ENCODE measurements around the gene ATP6V1B1.

Gene ATP6V1B1

GRCh38 chr2:70977605-70978205, 42.0 kb downstream of the ATP6V1B1 start:
- DNase-seq, result no peak

DNA sequence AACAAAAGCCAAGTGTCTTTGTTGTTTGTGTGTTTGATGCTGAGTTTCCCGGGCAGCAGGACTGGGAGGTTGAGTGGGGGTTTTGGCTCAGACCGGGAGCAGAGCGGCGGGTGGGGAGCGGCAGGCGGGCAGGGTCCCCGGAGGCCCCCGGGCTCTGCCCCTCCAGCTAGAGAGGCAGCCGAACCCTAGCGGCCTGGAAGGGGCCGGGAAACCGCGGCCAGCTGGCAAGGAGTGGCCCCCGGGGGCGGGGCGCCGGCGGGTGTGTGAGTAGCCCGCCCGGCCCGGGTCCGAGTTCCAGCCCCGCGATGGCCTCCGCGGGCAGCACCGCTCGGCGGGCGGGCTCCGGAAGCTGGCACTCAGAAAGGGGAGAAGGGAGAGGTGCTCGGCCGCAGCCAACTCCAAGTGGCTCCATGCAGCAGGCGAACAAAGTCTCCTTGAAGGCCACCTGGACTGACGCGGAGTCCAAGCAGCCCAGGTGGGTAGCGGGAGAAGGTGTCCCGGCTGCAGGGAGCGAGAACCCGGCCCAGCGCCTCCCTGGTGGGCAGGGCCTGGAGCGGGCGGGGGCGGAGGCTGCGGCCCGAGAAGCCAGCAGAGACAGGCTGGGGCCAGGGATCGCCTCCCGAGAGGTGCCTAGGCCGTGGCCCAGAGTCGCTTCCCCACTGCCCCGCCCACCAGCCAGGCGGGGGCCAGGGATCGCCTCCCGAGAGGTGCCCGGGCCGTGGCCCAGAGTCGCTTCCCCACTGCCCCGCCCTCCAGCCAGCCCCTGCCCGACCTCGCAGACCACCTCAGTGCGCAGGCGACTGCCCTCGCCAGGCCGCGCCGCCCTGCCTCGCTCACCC, 42.9 kb downstream of the ATP6V1B1 start, which contains the start of gene ANKRD53:
TSS of gene ANKRD53 (plus strand) at position 290 of the 839 bp plus-strand sequence. CDS start at position 306, 16 bp downstream.
- DNase-seq, result no peak

DNA sequence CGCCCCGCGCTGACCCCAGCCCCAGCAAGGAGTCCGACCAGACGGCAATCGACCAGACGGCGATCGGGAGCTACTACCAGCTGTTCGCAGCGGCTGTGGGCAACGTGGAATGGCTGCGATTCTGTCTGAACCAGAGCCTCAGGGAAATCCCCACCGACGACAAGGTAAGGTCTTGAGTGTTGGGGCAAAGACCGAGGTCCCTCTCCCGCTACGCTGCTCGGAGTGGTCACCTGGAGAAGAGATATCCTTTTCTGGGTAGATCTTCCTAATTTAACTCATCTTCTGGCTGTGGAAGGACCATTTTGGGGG, 43.4 kb downstream of the ATP6V1B1 start:
- no peak for DNase-seq

DNA sequence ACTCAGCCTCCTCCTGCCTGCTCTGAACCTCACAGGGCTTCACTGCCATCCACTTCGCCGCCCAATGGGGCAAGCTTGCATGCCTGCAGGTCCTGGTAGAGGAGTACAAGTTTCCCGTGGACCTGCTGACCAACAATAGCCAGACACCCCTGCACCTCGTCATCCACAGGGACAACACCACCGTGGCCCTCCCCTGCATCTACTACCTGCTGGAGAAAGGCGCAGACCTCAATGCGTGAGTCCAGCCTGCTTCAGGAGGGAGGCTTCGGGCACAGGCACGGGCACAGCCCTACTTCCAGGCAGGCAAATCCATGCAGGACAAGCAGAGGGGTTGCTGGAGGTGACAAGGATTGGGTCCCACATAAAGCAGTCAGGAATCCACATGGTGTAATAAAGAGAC, 43.9 kb downstream of the ATP6V1B1 start:
- DNase-seq, result no peak

DNA sequence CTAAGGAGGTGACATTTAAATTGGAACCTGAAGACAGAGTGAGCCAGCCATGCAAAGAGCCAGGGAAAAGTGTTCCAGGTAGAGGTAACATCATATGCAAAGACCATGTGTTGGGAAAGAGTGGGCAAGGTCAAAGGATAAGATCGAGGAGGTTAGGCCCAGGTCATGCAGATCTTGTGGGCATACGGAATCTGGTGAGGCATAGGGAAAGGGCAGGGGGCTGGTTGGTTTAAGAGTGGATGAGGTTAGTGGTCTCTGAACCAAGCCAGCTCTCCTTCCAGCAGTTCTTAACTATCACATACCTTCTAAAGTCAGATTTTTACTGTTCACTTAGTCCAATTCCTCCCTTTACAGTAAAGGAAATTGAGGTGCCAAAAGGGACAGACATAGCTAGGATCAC, 45.7 kb downstream of the ATP6V1B1 start:
- DNase-seq, result no peak

DNA sequence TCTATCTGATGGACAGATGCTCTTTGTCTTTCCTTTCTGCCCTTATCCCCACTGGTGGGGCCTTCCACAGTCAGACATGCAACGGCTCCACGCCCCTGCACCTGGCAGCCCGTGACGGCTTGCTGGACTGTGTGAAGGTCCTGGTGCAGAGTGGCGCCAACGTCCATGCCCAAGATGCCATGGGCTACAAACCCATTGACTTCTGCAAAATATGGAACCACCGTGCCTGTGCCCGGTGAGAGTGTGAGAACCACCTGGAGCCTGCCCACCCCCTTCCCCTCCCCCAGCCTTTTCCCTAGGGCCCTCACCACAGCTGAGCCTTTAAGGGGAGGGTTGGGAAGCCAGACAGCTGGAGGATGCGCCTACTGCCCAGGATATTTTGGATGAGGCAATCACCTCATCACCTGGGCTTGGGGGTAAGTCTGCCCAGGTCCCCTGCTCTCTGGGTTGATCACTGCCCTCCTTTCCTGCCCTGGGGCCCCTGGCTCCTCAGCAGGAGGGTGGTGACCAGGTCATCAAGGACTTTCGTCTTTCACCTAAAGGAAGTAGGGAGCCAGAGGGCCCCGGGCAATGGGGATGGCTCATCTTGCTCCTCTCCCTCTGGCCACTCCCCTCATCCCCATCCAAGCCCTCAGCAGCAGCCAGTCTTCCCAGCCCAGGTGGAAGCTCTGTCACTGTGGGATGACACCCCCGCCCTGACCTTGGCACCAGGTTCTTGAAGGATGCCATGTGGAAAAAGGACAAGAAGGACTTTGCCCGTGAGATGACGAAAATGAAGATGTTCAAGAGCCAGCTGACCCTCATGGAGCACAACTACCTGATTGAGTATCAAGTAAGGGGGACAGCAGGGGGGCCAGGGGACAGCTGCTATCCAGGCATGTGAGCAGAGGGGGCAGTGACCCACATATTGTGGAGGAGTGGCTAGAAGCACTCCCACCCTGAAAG, 46.4 kb downstream of the ATP6V1B1 start:
- no peak for DNase-seq

- no peak for DNase-seq
These were observed 47.3 kb downstream of the ATP6V1B1 start for GRCh38 chr2:70982971-70983370.

DNA sequence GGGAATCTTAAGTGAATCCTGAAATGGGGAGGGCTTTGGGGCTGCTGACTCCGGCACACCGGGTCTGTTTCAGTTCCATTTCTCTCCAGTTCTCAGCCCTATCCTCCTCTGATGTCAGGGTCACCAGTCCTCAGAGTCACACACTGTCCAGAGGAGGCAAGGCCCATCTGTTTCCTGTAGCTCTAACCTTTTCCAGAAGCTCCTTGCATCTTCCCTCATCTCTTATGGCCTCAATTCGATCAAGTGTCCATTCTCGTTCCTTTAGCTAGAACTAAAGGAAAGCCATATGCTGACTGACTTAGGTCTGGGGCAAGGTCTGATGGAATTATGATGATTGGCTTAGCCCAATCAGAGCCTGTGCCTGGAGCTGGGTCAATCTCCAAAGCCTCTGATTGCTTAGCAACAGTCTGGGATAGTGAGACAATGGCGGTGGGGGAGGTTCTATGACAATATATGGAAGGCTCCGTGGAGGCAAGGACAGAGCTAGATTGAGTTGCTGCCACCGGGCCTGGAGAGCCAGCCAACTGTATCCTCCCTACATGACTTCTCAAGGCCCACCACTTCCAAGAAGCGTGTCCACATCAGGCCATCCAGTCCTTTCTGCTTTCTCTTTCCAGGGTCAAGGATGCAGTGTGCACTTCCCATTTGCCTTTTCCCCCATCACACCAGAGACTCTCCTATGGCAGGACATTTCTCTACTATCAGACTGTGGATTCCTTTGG, 48.0 kb downstream of the ATP6V1B1 start:
- no peak for DNase-seq

DNA sequence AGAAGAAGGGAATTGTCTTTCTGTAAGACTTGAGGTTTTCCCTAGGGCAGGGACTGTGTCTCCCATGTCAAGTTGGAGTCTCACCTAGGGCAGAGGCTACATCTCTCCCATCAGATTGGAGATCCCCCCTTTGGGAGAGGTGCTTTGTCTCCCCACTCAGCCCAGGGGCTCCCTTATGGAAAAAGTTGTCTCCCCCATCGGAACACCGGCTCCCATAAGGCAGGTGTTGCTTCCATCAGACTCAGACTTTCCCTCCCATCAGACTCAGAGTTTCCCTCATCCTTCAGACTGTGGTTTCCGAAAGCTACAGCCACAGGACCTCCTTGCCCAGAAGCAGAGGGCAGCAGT, 48.5 kb downstream of the ATP6V1B1 start:
- DNase-seq, result no peak

- DNase-seq, result peak; percentile 84
These were observed 49.0 kb downstream of the ATP6V1B1 start for GRCh38 chr2:70984576-70985282.

DNA sequence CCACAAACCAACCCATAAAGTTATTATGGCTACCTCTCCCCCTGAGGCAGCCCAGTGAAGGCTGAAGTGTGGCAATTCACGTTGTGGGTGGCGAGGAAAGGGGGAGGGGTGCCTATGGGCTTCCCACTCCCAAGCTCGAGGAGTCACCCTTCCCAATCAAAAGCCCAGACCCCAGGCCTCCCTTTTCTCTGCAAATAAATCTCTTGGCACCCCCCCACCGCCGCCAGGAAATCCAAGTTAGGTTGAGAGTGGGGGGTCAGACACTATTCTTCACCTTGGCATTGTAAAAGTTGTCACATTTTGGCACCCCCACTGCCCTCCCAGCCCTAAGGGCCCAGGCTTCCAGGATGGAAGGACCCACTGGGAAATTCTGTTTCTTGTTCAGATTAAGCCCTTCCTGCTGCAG, 49.6 kb downstream of the ATP6V1B1 start:
- DNase-seq, result no peak

GRCh38 chr2:70985956-70986355, 50.3 kb downstream of the ATP6V1B1 start:
- no peak for DNase-seq

DNA sequence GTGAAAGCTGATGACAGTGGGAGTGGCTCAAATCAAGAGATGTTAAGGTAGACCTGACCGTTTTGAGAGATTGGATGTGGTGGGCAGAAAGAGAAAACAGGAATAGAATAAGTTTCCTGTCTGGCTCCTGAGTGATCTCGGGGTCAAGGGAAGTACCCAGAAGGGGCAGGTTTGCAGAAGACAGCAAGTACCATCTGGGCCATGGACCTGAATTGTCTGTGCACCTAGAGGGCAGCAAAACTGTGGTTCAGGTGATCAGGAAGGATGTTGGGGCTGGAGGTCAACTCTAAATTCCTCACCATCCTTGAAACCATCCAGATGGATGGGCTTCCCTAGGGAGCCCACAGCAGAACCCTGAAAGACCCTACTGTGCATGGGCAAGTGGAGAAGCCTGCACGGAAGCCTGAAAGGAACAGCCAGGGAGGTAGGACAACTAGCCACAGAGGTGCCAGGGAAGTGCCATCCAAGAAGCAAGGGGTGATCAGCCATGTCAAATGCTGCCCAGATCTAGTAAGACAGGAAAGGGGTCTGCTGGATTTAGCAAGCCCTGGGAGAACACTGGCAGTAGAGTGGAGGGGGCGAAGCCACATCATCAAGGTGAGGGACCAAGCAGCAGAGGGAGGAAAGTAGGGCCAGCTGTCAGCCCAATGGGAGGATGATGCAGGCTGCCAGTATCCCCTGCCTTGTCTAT, 50.9 kb downstream of the ATP6V1B1 start:
- no peak for DNase-seq

- no peak for DNase-seq
These were observed 51.7 kb downstream of the ATP6V1B1 start for GRCh38 chr2:70987386-70987785.

DNA sequence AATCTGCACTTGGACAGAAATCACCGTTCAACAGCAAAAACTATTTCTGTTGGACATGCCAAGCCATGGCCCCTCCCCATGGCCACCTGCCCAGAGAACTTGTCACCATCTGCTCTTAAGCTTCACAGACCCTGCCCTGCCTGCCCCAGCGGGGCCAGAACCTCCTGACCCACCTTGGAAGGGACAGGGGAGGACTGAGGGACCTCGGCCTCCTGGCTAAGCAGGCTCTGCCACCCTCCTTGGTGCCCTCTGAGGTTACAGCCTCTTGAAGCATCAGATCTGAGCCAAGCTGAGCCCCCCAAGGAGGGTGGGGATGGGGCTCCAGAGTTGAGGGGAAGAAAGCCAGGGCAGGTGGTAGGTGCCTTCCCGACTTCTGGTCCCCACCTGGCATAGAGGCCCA, 52.5 kb downstream of the ATP6V1B1 start:
- no peak for DNase-seq

DNA sequence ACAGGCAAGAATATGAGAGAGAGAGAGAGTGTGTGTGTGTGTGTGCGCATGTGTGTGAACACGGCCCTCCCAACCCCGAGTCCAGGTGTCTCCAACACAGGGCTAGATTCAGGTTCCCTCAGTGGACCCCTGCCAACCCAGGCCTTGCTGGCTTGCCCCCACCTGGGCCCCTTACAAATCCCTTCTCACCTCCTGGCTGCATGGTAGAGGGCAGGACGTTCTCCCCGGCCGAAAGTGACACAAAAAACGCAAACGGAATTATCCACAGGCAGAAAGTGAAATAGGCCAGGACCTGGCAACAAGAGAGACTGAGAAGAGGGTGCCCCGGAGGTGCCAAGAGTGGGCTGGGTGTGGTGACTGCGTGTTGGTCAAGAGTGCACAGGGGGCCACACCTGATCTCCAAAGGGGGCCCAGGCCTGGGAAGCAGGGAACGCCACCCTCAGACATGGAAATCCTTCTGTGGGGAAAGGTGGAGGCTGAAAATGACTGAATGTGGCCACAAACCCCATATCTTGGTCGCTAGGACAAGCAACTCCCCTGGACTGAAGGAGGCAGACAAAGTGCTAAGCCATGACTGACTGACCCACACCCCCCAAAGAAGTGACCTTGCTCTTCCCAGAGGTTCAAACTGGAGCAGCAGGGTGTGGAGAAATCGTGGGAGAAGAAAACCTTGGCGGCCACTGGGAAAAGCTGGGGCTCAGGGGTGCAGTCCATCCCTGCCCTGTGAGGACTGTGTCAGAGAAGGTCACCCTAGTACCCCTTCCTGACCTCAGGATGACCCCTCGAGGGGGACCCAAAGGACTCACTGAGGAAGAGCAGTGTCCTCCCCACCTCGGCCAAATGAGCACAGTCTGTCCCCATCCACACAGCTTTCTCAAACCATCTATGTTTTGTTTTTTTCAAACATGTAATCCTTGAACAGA, 53.3 kb downstream of the ATP6V1B1 start:
- no peak for DNase-seq

- DNase-seq, result no peak
These were observed 54.5 kb downstream of the ATP6V1B1 start for GRCh38 chr2:70990216-70990615.

DNA sequence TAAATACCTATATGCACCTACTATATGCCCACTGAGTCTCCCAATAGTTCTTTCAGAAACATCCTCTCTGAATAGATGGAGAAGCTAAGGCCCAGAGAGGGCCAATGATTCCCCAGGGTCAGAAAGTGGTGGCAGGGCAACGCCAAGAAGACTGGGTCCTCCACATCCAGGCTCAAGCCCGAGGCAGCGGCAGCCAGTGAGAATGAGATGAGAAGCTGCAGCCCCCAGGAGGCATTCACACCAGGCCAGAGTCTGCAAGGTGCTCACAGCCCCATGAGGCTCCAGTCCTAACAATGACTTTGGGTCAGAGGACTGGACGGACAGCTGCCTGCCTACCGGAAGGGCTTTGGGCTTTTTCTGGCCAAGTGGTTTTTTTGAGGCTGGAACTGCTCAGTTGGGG, 55.4 kb downstream of the ATP6V1B1 start:
- DNase-seq, result no peak

DNA sequence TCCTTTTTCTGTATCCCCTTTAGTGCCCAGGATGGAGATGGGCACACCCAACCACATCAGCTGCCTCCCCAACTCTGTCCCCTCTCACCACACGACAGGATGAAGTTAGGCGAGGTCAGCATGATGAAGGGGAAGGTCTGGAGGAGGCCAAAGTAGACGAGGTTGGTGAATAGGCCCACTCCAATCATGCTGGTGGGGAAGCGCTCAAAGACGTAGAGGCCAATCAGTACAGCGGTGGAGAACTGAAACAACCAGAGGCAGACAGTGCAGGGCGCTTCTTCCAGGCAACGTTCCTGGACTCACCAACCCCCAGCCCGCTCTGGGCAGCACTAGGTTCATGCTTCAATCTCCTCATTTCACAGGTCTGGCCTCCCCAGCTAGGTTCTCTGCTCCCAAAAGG, 56.0 kb downstream of the ATP6V1B1 start:
- no peak for DNase-seq
